H4 (cell line): Measurements from ENCODE around the gene ARMC6. TPM values are rescaled to one million over a fixed set of nuclear protein-coding genes. Genes with fewer than 3 reads are reported as not detected.
A peak's percentile ranks its signal among the peaks of the same experiment; 100 is the strongest.

Experiments used
- DNase-seq: peaks from one replicate; pipeline ENCODE4 v3.0.0-alpha.2; 2015; ENCODE audit warnings: low spot score
- total RNA-seq: library from RNA; depleted of rRNA; stranded (reverse); fragments of >200 nt; shearing (Covaris generic); gene quantifications from 2 replicates; pipeline ENCODE4 v1.2.3, GENCODE V29; 2014

The ARMC6 gene
- total RNA-seq, 1 experiment from 2014 or later: 57.7 TPM

GRCh38 chr19:19054315-19054938 is 21.0 kb downstream of the ARMC6 start:
- no peak for DNase-seq

- DNase-seq: no peak
These were observed 21.6 kb downstream of the ARMC6 start for GRCh38 chr19:19054939-19055440.

- DNase-seq: no peak
These were observed 22.3 kb downstream of the ARMC6 start for GRCh38 chr19:19055701-19056100.

- DNase-seq: no peak
These were observed 23.4 kb downstream of the ARMC6 start for GRCh38 chr19:19056636-19057275.

- DNase-seq: no peak
These were observed 23.9 kb downstream of the ARMC6 start for GRCh38 chr19:19057317-19057716.

GRCh38 chr19:19057720-19058119 is 24.3 kb downstream of the ARMC6 start:
- no peak for DNase-seq

- DNase-seq: no peak
These were observed 25.8 kb downstream of the ARMC6 start for GRCh38 chr19:19059018-19059836.

- DNase-seq: no peak
These were observed 26.6 kb downstream of the ARMC6 start for GRCh38 chr19:19059837-19060611.

- DNase-seq: no peak
These were observed 28.1 kb downstream of the ARMC6 start for GRCh38 chr19:19061506-19061905.

- no peak for DNase-seq
These were observed 29.2 kb downstream of the ARMC6 start for GRCh38 chr19:19062454-19063182.

- DNase-seq: peak; percentile 100
These were observed 30.0 kb downstream of the ARMC6 start, which contains the start of gene SLC25A42 for GRCh38 chr19:19063183-19064097. Gene SLC25A42, plus strand, starts transcription at chr19:19063994. Its CDS starts 32,131 bp downstream, at chr19:19096125.

- no peak for DNase-seq
These were observed 30.8 kb downstream of the ARMC6 start for GRCh38 chr19:19064098-19064722.

GRCh38 chr19:19064811-19065745 is 31.7 kb downstream of the ARMC6 start:
- no peak for DNase-seq

GRCh38 chr19:19067276-19068072 is 34.1 kb downstream of the ARMC6 start:
- no peak for DNase-seq

GRCh38 chr19:19068659-19069654 is 35.6 kb downstream of the ARMC6 start:
- no peak for DNase-seq

GRCh38 chr19:19071897-19072296 is 38.5 kb downstream of the ARMC6 start:
- DNase-seq: no peak
